HG03469 (cell line): ENCODE results near the gene R3HDM2.

Experiments used
- ATAC-seq: cut with Tn5 transposase; IDR thresholded peaks from one replicate; pipeline ENCODE4 v1.9.1; 2021; ENCODE audit warnings: mild to moderate bottlenecking, moderate library complexity, moderate number of reproducible peaks; ENCODE audit not compliant: unreplicated experiment

R3HDM2 gene

DNA sequence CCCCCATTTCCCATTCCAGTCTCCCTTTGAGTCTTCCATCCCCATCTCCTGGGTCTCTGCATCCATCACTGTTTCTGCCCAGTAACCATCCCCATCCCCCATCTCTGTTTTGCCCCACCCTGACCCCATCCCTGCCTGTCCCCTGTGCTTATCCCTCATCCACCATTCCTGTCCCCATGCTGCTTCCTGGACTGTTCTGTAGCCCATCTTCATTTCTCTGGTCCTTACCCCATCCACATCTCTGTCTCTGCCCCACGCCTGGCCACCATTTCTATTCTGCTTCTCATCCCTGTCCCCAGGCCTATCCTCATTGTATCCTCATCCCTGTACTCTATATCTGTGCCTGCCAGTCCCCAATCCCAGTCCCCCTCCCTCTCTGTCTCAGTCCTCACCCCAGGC, 210.1 kb downstream of the R3HDM2 start:
- ATAC-seq, result no peak

DNA sequence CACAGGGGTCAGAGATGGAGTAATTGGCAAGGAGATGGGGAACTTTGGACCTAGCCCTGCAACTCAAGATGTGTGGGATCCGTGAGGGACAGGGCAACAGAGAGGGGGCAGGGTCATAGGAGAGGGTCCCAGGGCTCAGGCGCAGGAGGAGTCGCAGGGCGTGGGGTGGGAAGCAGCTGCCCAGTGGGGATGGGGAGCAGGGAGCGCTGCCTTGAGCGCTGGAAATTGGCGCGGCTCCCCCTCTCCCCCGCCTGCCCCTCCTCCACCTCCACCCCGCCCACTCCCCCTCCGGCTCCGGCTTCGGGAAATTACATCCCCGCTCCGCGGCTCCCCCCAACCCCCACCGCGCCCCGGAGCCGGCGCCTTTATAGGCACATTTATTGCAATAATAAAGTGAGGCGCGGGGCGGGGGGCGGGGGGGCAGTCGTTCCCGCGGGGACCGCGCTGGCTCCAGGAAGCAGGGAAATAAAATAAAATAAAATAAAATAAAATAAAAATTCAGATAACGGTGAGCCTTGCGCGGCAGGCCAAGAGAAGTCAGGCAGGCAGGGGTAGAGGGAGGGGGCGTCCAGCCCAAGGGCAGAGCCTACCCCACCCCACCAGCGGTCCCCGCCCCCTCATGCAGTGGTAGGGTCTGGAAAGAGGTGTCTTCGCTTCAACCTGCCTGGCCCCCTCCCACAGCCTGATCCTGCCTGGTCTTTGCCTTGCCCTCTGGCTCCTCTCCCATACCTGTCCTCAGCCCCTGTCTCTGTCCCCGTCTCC, 210.7 kb downstream of the R3HDM2 start:
- ATAC-seq, result no peak

GRCh38 chr12:57219205-57219992, 211.4 kb downstream of the R3HDM2 start:
- ATAC-seq, result no peak

- no peak for ATAC-seq
Observed at GRCh38 chr12:57218030-57218853, 212.6 kb downstream of the R3HDM2 start.

GRCh38 chr12:57216921-57217879, 213.6 kb downstream of the R3HDM2 start:
- ATAC-seq, result no peak

- no peak for ATAC-seq
Observed at GRCh38 chr12:57216014-57216911, 214.6 kb downstream of the R3HDM2 start, which contains the start of gene NXPH4. Gene NXPH4, plus strand, starts transcription at chr12:57216794. Its CDS starts 176 bp downstream, at chr12:57216970.

DNA sequence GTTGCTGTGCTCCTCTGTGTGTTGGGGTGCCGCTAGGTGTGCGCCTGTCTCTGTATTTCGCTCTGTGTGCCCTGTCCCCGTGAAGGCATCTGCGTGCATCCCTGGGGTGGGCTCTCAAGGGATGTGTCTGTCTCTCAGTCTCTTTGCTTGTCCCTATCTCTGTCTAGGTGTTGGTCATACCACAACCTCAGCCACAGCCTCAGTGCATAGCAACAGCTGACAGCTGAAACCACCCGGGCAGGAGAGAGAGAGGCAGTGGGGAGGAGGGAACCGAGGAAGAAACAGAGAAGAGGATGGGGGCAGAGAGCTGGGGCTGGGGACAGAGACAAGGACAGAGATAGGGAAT, 215.2 kb downstream of the R3HDM2 start:
- ATAC-seq, result no peak

- no peak for ATAC-seq
Observed at GRCh38 chr12:57215065-57215464, 215.8 kb downstream of the R3HDM2 start.

- no peak for ATAC-seq
Observed at GRCh38 chr12:57214398-57214781, 216.5 kb downstream of the R3HDM2 start.

- no peak for ATAC-seq
Observed at GRCh38 chr12:57213763-57214397, 217.0 kb downstream of the R3HDM2 start.

DNA sequence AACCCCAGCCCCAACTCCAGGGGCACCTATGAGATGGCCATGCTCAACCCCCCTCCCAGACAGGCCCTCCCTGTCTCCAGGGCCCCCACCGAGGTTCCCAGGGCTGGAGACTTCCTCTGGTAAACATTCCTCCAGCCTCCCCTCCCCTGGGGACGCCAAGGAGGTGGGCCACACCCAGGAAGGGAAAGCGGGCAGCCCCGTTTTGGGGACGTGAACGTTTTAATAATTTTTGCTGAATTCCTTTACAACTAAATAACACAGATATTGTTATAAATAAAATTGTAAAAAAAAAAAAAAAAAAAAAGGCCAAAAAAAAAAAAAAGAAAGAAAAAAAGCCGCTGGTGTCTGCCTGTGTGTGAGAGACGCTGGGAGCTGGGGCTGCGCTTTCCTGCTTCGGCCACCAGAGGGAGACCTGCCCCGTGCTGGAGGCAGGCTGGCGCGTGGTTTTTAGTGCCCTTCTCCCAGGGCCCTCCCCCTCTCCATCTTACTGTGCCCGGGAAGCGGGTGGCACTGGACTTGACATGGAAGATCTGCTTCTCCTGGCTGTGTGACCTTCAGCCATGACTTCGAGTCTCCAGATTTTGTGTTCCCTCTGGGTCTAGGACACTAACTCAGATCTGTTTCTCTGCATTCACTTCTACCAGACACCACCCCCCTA, 217.7 kb downstream of the R3HDM2 start:
- ATAC-seq, result no peak

- ATAC-seq, result no peak
Observed at GRCh38 chr12:57212701-57213057, 218.2 kb downstream of the R3HDM2 start.

DNA sequence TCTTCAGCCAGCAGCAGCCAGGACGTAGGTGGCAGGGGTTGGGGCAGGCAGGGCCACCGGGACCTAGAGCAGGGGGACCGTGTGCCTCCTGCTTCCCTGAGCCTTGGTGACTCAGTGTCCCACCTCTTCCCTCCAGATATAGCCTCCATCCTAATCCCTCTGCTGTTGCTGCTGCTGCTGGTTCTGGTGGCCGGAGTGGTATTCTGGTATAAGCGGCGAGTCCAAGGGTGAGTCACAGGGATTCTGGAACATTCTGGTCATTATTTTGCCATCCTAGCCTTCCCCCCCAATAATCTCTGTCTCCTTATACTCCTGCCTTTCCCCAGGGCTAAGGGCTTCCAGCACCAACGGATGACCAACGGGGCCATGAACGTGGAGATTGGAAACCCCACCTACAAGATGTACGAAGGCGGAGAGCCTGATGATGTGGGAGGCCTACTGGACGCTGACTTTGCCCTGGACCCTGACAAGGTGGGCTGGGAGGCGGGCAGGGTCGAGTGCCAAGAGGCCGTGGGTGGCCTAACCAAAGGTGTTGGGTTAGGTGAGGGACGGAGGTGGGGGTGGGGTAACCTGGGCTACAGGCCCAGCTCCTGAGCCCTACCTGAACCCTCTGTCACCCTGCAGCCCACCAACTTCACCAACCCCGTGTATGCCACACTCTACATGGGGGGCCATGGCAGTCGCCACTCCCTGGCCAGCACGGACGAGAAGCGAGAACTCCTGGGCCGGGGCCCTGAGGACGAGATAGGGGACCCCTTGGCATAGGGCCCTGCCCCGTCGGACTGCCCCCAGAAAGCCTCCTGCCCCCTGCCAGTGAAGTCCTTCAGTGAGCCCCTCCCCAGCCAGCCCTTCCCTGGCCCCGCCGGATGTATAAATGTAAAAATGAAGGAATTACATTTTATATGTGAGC, 218.8 kb downstream of the R3HDM2 start:
- ATAC-seq, result no peak

DNA sequence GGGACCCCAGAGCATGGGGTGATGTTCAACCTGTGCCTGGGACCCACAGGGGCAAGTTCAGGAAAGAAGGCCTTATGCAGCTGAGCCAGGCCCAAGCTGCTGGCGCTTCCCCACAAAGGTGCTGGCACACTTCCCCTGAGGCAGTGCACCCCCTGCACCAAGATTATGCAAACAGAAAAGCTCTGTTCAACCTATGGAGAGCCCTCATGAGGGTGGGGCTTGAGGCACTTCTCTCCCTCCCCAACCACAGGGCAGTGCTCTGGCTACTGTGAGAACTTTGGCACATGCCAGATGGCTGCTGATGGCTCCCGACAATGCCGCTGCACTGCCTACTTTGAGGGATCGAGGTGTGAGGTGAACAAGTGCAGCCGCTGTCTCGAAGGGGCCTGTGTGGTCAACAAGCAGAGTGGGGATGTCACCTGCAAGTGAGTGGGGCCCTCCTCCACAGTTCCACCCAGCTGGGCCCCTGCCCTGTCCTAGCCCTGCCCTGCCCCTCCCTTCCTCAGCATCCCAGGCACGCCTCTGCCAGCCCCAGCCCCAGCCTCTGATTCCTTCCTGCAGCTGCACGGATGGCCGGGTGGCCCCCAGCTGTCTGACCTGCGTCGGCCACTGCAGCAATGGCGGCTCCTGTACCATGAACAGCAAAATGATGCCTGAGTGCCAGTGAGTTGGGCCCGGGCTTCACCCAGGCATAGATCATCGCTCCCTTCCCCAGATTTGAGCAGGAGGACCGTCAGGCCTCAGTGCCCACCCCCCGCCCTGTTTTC, 219.7 kb downstream of the R3HDM2 start:
- ATAC-seq, result no peak

DNA sequence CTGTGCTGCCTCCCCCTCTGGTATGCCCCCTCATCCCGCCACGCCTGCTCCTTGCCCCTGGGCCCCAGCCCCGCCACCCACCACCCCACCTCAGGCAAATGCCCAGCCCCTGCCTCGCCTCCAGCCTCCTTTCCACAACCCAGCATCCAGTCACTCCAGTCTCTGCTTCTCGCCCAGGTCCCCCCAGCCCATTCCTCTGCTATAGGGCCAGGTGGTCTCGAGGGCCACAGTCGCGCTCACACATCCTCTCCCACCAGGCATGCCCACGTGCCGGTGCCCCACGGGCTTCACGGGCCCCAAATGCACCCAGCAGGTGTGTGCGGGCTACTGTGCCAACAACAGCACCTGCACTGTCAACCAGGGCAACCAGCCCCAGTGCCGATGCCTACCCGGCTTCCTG, 220.4 kb downstream of the R3HDM2 start:
- ATAC-seq, result no peak

- ATAC-seq, result no peak
Observed at GRCh38 chr12:57209916-57210315, 220.9 kb downstream of the R3HDM2 start.
